ENCODE measurements around the gene GPD2.

GPD2 gene

DNA sequence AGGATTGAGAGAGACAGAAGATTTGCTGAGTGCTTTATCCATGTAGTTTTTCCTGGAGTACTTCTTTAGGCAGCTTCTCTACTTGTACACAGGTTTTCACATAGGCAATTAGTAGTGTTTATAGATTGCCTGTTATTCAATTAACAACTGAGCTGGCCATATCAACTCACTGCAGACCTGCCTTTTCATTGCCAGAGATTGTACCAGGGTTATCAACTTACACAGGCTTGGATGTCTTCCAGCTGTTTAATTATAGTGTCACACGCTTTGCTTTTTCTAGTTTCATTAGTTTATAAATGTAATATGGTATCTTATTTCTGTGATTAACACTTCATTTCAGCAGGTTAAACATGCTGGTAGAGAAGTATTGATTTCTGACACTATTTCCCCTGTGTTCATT, 125.9 kb downstream of the GPD2 start:
- H3K27ac ChIP-seq (ENCODE audit: insufficient read depth in 1 of 2, low read depth in 1 of 2, low read length in 2 of 2, poor library complexity in 1 of 2, severe bottlenecking in 2 of 2), result no peak overlapping the region
- no CpG with 5 or more reads among the region's 1 CpG for WGBS (ENCODE audit: insufficient coverage)
- H3K9me3 ChIP-seq (ENCODE audit: control extremely low read depth in 1 of 5, control insufficient read depth in 4 of 5, insufficient read depth in 2 of 5, low read depth in 1 of 5, low read length in 4 of 5), result no peaks in the 10 kb centered on the region
- ChIA-PET POLR2A (no interaction called here), CTCF (interaction anchor here (0.9 to 2.1 kb wide), 4 partner anchors 8 to 227 kb away, joined by 3 to 5 read pairs (median 4); no protein-coding TSS in a partner anchor)
- H3K4me3 ChIP-seq (ENCODE audit: control insufficient read depth in 1 of 7, extremely low read depth in 1 of 7, insufficient read depth in 4 of 7, low read depth in 2 of 7, low read length in 6 of 7), result no peak overlapping the region
- peaks cover 7 to 12% (median 9%) of the 10 kb centered on the region in 4 experiments for H3K36me3 ChIP-seq (ENCODE audit: control insufficient read depth in 4 of 4, insufficient read depth in 4 of 4, low read length in 3 of 4)
- peak; percentile 38 to 65 (median 55) for DNase-seq
- H3K27me3 ChIP-seq (replicated peaks in 2 of 5; ENCODE audit: control insufficient read depth in 4 of 5, insufficient read depth in 5 of 5, low read length in 4 of 5), result no peaks in the 10 kb centered on the region
- no peaks in the 10 kb centered on the region for H3K4me1 ChIP-seq (ENCODE audit: control extremely low read depth in 1 of 4, control insufficient read depth in 4 of 4, insufficient read depth in 4 of 4, low read length in 3 of 4)

DNA sequence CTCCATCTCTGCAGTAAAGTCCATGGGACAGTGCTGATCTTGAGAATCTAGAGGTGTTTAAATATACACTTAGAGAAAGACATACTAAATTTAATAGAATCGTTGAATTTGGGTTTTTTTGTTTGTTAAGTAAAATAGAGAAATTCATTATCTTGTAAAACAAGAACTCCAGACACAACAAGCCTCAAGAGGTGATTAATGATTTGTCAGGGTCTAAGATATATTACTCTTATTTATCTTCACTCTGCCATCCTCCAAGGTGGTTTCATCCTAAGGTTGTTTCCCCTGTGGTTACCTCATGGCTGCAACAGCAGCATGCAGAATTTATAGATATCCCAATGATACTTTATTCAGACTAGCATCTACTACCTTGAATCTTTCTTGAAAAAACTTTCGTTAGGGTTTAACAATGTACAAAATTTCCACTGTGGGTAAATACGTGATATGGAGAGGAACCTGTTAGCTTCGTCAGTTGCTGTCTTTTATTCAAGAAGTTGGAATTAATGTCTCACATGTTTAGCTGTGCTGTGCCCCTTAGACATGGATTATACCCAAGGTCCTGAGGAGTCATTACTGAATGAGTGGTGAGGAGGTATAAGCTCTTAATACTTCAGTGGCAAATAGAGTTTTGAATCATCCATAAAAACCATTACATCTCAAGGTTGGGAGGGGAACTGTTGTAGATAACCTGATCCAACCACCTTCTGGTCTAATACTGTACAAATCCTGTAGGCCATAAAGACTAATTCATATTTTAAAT, 128.0 kb downstream of the GPD2 start:
- no peaks in the 10 kb centered on the region for H3K4me1 ChIP-seq (ENCODE audit: control extremely low read depth in 1 of 4, control insufficient read depth in 4 of 4, insufficient read depth in 4 of 4, low read length in 3 of 4)
- DNase-seq, result peak in 1 of 3 donors; percentile 26
- H3K27ac ChIP-seq (ENCODE audit: insufficient read depth in 1 of 2, low read depth in 1 of 2, low read length in 2 of 2, poor library complexity in 1 of 2, severe bottlenecking in 2 of 2), result no peak overlapping the region
- no peaks in the 10 kb centered on the region for H3K27me3 ChIP-seq (replicated peaks in 2 of 5; ENCODE audit: control insufficient read depth in 4 of 5, insufficient read depth in 5 of 5, low read length in 4 of 5)
- ChIA-PET POLR2A (no interaction called here), CTCF (interaction anchor here (1.1 to 1.8 kb wide), 3 partner anchors 9 to 168 kb away, joined by 3 to 5 read pairs (median 3); no protein-coding TSS in a partner anchor)
- no peaks in the 10 kb centered on the region for H3K9me3 ChIP-seq (ENCODE audit: control extremely low read depth in 1 of 5, control insufficient read depth in 4 of 5, insufficient read depth in 2 of 5, low read depth in 1 of 5, low read length in 4 of 5)
- whole genome bisulfite sequencing (ENCODE audit: insufficient coverage), result 96% methylated on average over 3 of the region's 4 CpGs
- H3K4me3 ChIP-seq (ENCODE audit: control insufficient read depth in 1 of 7, extremely low read depth in 1 of 7, insufficient read depth in 4 of 7, low read depth in 2 of 7, low read length in 6 of 7), result no peak overlapping the region
- H3K36me3 ChIP-seq (ENCODE audit: control insufficient read depth in 4 of 4, insufficient read depth in 4 of 4, low read length in 3 of 4), result peaks cover 0 to 2% (median under 1%) of the 10 kb centered on the region in 4 experiments

DNA sequence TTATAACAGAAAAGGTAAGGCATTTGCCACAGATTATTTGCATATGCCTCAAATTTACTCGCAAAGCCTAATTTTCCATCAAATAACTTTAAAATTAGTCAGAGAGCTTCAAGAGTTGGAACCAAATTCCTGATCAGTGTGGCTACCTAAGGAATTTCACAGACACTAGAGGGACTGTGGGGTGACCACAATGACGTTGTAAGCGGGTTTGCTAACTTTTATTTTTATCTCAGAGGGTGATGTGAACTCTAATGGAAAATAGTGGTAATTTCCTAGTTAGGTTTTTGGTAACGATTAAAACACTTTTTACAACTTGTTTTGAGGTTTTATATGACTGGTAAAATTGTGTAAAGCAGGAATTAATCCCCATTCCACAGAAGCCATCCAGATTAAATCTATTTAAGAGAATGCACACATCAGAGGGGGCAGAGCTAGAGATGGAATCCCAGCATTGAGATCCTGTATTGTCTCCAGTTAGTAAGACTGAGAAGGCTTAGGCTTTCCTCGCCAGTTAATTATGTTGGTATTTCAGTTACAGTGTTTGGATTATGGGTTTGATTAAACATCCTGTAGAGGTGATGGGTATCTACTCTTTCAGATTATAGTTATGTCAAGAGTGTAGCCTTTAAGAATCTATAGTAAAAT, 129.0 kb downstream of the GPD2 start:
- CTCF ChIA-PET, result no interaction called here
- Histone ChIP-seq H3K27ac (ENCODE audit: insufficient read depth in 1 of 2, low read depth in 1 of 2, low read length in 2 of 2, poor library complexity in 1 of 2, severe bottlenecking in 2 of 2) (no peak overlapping the region), H3K4me1 (ENCODE audit: control extremely low read depth in 1 of 4, control insufficient read depth in 4 of 4, insufficient read depth in 4 of 4, low read length in 3 of 4) (no peaks in the 10 kb centered on the region), H3K9me3 (ENCODE audit: control extremely low read depth in 1 of 5, control insufficient read depth in 4 of 5, insufficient read depth in 2 of 5, low read depth in 1 of 5, low read length in 4 of 5) (no peaks in the 10 kb centered on the region), H3K27me3 (replicated peaks in 2 of 5; ENCODE audit: control insufficient read depth in 4 of 5, insufficient read depth in 5 of 5, low read length in 4 of 5) (no peaks in the 10 kb centered on the region), H3K36me3 (ENCODE audit: control insufficient read depth in 4 of 4, insufficient read depth in 4 of 4, low read length in 3 of 4) (peaks cover 4 to 8% (median 8%) of the 10 kb centered on the region in 4 experiments), H3K4me3 (ENCODE audit: control insufficient read depth in 1 of 7, extremely low read depth in 1 of 7, insufficient read depth in 4 of 7, low read depth in 2 of 7, low read length in 6 of 7) (no peak overlapping the region)
- POLR2A ChIA-PET, result interaction anchor here (0.6 kb wide), 1 partner anchor 600 kb away, joined by 3 read pairs; no protein-coding TSS in a partner anchor
- no peak for DNase-seq
- WGBS (ENCODE audit: insufficient coverage), result 100% methylated on average over 1 of the region's 5 CpGs

DNA sequence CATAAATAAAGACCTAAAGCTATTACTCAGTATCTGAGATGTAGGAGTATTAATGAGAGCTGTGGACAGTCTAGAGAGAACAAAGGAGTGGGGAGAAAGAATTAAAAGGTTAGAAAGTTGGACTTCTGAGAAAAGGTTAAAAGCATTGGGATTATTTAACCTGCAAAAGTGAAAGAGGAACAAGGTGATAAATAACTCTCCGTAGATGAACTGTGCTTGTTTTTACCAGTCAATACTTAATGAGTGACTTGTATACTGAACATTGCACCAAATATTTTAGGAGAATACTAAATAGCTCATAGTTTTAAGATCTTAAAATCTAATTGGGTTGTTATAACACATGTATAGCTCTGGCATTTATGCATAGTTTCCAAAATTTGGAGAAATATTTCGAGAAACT, 137.5 kb downstream of the GPD2 start:
- Histone ChIP-seq H3K36me3 (ENCODE audit: control insufficient read depth in 4 of 4, insufficient read depth in 4 of 4, low read length in 3 of 4) (peaks cover 14 to 25% (median 18%) of the 10 kb centered on the region in 4 experiments), H3K27me3 (replicated peaks in 2 of 5; ENCODE audit: control insufficient read depth in 4 of 5, insufficient read depth in 5 of 5, low read length in 4 of 5) (no peaks in the 10 kb centered on the region), H3K9me3 (ENCODE audit: control extremely low read depth in 1 of 5, control insufficient read depth in 4 of 5, insufficient read depth in 2 of 5, low read depth in 1 of 5, low read length in 4 of 5) (peaks cover 0 to 2% (median 0%) of the 10 kb centered on the region in 5 experiments), H3K4me3 (ENCODE audit: control insufficient read depth in 1 of 7, extremely low read depth in 1 of 7, insufficient read depth in 4 of 7, low read depth in 2 of 7, low read length in 6 of 7) (no peak overlapping the region), H3K4me1 (ENCODE audit: control extremely low read depth in 1 of 4, control insufficient read depth in 4 of 4, insufficient read depth in 4 of 4, low read length in 3 of 4) (peaks cover 0 to 8% (median 6%) of the 10 kb centered on the region in 4 experiments), H3K27ac (ENCODE audit: insufficient read depth in 1 of 2, low read depth in 1 of 2, low read length in 2 of 2, poor library complexity in 1 of 2, severe bottlenecking in 2 of 2) (peak overlapping the region in 1 of 2 experiments; percentile 3)
- WGBS (ENCODE audit: insufficient coverage), result 100% methylated on average over 1 of the region's 2 CpGs
- peak in 2 of 3 donors; percentile 7 to 21 for DNase-seq
- ChIA-PET POLR2A (no interaction called here), CTCF (interaction anchor here (0.6 to 1.8 kb wide), 3 partner anchors 10 to 16 kb away, joined by 3 to 6 read pairs (median 5); no protein-coding TSS in a partner anchor)

GRCh38 chr2:156574112-156574511, 137.9 kb downstream of the GPD2 start:
- ChIA-PET POLR2A (no interaction called here), CTCF (interaction anchor here (1.1 to 1.8 kb wide), 3 partner anchors 11 to 15 kb away, joined by 5 to 6 read pairs (median 5); no protein-coding TSS in a partner anchor)

GRCh38 chr2:156576005-156576404, 139.8 kb downstream of the GPD2 start:
- no peaks in the 10 kb centered on the region for H3K27me3 ChIP-seq (replicated peaks in 2 of 5; ENCODE audit: control insufficient read depth in 4 of 5, insufficient read depth in 5 of 5, low read length in 4 of 5)
- 100% methylated on average over 2 of the region's 3 CpGs for WGBS (ENCODE audit: insufficient coverage)
- no peak overlapping the region for H3K27ac ChIP-seq (ENCODE audit: insufficient read depth in 1 of 2, low read depth in 1 of 2, low read length in 2 of 2, poor library complexity in 1 of 2, severe bottlenecking in 2 of 2)
- ChIA-PET POLR2A (no interaction called here), CTCF (interaction anchor here (1.2 to 1.6 kb wide), 2 partner anchors 10 to 14 kb away, joined by 5 read pairs; no protein-coding TSS in a partner anchor)
- H3K9me3 ChIP-seq (ENCODE audit: control extremely low read depth in 1 of 5, control insufficient read depth in 4 of 5, insufficient read depth in 2 of 5, low read depth in 1 of 5, low read length in 4 of 5), result peaks cover 0 to 2% (median 0%) of the 10 kb centered on the region in 5 experiments
- DNase-seq, result no peak
- peaks cover 4 to 17% (median 9%) of the 10 kb centered on the region in 4 experiments for H3K36me3 ChIP-seq (ENCODE audit: control insufficient read depth in 4 of 4, insufficient read depth in 4 of 4, low read length in 3 of 4)
- no peak overlapping the region for H3K4me3 ChIP-seq (ENCODE audit: control insufficient read depth in 1 of 7, extremely low read depth in 1 of 7, insufficient read depth in 4 of 7, low read depth in 2 of 7, low read length in 6 of 7)
- peaks cover 0 to 9% (median 7%) of the 10 kb centered on the region in 4 experiments for H3K4me1 ChIP-seq (ENCODE audit: control extremely low read depth in 1 of 4, control insufficient read depth in 4 of 4, insufficient read depth in 4 of 4, low read length in 3 of 4)

More at GRCh38 chr2:156574112-156574511, 137.9 kb downstream of the GPD2 start:
- peaks cover 0 to 8% (median 6%) of the 10 kb centered on the region in 4 experiments for H3K4me1 ChIP-seq (ENCODE audit: control extremely low read depth in 1 of 4, control insufficient read depth in 4 of 4, insufficient read depth in 4 of 4, low read length in 3 of 4)
- no peak overlapping the region for H3K27ac ChIP-seq (ENCODE audit: insufficient read depth in 1 of 2, low read depth in 1 of 2, low read length in 2 of 2, poor library complexity in 1 of 2, severe bottlenecking in 2 of 2)
- no peak for DNase-seq
- no peak overlapping the region for H3K4me3 ChIP-seq (ENCODE audit: control insufficient read depth in 1 of 7, extremely low read depth in 1 of 7, insufficient read depth in 4 of 7, low read depth in 2 of 7, low read length in 6 of 7)
- peaks cover 12 to 25% (median 18%) of the 10 kb centered on the region in 4 experiments for H3K36me3 ChIP-seq (ENCODE audit: control insufficient read depth in 4 of 4, insufficient read depth in 4 of 4, low read length in 3 of 4)
- peaks cover 0 to 2% (median 0%) of the 10 kb centered on the region in 5 experiments for H3K9me3 ChIP-seq (ENCODE audit: control extremely low read depth in 1 of 5, control insufficient read depth in 4 of 5, insufficient read depth in 2 of 5, low read depth in 1 of 5, low read length in 4 of 5)
- no peaks in the 10 kb centered on the region for H3K27me3 ChIP-seq (replicated peaks in 2 of 5; ENCODE audit: control insufficient read depth in 4 of 5, insufficient read depth in 5 of 5, low read length in 4 of 5)
